ENCODE data around the gene SENP1. TPM values are rescaled to one million over a fixed set of nuclear protein-coding genes. Genes with fewer than 3 reads are reported as not detected.

Gene SENP1
- total RNA-seq, 1 donor from 2014 or later: 24.2 TPM

DNA sequence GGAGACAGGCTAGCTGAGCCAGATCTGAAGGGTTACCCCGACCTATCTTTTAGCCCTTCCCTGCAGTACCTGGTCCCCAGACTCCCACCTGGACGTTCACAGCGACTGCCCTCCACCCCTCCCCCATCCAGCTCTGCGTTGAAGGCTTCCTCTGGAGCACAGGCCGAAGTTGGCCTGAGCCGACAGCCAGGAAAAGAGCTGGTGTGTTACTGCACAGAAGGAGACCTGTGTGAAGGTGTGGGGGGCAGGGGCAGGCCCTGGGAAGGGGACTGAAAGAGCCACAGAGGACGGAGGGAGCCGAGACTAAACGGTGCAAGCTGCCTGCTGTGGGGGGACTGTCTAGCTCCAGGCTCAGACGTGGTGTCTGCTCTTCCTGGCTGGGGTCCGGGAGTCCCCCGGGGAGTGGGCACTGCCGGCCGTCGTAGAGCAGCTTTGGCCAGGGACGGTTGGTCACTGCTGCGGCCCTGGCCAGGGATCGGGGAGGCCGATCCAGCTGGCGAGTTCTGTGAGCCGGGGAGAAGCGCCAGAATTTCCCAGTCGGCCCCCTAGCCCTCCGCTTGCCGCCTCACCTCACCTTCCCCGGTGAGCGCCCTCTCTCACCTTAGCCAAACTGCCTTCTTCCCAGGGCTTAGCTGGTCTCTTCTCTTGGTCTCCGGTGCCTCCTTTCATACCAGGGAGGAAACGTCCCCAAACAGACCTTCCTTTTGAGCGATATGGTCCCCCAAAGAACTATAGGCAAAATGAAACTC lies 100.7 kb downstream of the SENP1 start:
- H3K36me3 Mint-ChIP-seq (ENCODE audit: unreplicated experiment): peaks cover 9% of the 10 kb centered on the region
- H3K27ac Mint-ChIP-seq (ENCODE audit: unreplicated experiment): no peak overlapping the region
- peaks cover 27% of the 10 kb centered on the region for H3K27me3 Mint-ChIP-seq (ENCODE audit: unreplicated experiment)
- H3K9me3 Mint-ChIP-seq (ENCODE audit: unreplicated experiment): peaks cover 7% of the 10 kb centered on the region
- DNase-seq: no peak
- peaks cover 16% of the 10 kb centered on the region for H3K4me1 Mint-ChIP-seq (ENCODE audit: low read depth, unreplicated experiment)
- peak overlapping the region; percentile 43 for H3K4me3 Mint-ChIP-seq (ENCODE audit: unreplicated experiment)
- TF ChIP-seq, protein P1, sequence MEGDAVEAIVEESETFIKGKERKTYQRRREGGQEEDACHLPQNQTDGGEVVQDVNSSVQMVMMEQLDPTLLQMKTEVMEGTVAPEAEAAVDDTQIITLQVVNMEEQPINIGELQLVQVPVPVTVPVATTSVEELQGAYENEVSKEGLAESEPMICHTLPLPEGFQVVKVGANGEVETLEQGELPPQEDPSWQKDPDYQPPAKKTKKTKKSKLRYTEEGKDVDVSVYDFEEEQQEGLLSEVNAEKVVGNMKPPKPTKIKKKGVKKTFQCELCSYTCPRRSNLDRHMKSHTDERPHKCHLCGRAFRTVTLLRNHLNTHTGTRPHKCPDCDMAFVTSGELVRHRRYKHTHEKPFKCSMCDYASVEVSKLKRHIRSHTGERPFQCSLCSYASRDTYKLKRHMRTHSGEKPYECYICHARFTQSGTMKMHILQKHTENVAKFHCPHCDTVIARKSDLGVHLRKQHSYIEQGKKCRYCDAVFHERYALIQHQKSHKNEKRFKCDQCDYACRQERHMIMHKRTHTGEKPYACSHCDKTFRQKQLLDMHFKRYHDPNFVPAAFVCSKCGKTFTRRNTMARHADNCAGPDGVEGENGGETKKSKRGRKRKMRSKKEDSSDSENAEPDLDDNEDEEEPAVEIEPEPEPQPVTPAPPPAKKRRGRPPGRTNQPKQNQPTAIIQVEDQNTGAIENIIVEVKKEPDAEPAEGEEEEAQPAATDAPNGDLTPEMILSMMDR (IDR thresholded peaks at IDR 0.05; ENCODE audit: partially characterized antibody, unreplicated experiment): no peak

DNA sequence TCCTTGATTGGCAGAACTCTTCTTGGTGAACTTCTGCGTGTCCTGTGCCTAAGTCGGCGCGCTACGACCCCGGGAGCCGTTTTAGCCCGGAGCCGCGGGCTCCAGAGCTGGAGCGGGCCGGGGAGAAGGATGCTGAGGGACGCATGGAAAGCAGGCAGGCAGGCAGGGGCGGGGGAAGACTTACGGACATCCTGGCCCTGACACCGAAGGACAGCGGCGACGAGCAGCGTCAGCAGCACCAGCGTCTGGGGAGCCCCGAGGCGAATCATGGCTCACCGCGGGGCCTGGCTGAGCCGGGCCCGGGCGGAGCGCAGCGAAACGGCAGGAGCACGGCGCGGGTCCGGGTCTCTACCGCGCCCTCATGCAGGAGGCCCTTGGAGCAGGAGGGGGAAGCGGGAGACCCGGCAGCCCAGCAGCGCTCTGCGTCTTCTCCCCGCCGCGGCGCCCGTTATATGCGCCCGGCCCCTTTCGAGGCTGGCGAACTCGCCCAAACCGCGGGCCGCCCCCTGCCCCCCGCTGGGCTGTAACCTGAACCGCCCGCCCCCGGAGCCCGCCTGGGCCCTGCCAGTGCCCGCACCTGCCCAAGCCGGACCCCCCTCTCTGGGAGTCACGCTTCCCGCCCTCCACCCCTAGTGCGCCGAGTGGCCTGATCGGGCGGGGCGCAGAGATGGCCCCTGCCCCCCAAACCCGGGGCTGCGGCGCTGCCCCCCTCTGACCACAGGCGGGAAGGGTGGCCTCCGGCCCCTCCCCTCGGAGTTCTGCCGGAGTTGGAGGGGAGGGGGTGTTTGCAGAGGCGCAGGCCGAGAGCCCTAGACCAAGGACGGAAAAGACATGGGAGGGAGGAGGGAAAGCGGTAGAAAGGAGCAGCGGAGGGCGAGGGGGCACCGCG lies 101.6 kb downstream of the SENP1 start, which contains the start of gene COL2A1:
COL2A1 (minus strand) TSS at position 424 of the 889 bp plus-strand sequence; CDS start at position 269, 155 bp downstream.
- Mint-ChIP-seq H3K4me1 (ENCODE audit: low read depth, unreplicated experiment) (peaks cover 16% of the 10 kb centered on the region), H3K9me3 (ENCODE audit: unreplicated experiment) (peaks cover 5% of the 10 kb centered on the region), H3K36me3 (ENCODE audit: unreplicated experiment) (peaks cover 4% of the 10 kb centered on the region), H3K27me3 (ENCODE audit: unreplicated experiment) (peaks cover 27% of the 10 kb centered on the region), H3K27ac (ENCODE audit: unreplicated experiment) (no peak within 1 kb of the TSS), H3K4me3 (ENCODE audit: unreplicated experiment) (peak within 1 kb of the TSS; percentile 94)
- peak; percentile 53 for DNase-seq
- TF ChIP-seq, protein P1 (IDR thresholded peaks at IDR 0.05; ENCODE audit: partially characterized antibody, unreplicated experiment): no peak

DNA sequence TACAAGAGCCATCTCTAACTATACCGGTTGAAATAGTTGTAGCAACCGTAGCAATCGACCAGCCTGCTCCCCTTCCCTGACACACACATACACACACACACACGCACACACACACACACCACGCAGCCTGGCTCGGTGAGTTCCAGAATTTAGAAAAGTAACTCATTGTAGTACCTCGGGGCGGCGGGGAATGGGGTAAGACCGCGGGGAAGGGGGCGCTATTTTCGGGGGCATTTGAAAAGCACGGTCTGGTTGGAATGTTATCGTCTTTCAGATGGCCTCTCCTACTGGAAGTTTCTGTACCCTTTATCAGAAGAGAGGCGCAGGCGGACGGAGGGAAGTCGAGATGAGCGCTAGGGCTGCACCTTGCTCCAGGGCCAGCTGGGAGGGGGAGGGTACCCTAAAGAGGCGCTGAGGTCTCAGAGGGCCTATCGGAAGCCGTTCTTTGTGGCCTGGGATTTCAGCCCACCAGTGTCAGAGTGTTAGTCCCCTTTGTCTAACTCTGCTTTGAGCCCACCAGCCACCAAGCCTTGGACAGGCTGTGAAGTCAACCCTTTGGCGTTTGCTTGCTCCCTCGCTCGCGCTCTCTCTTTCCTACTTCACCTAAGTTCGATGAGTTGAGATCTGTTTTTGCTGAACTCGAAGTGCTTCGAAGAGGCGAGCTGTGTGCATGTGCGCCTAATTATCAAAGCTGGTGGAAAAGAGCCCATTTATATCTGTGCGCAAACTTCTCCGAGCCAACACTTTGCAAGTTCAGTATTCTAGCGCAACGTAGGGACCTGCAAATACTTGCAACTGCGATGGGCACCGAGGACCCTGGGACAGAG lies 102.4 kb downstream of the SENP1 start:
- Mint-ChIP-seq H3K4me1 (ENCODE audit: low read depth, unreplicated experiment) (peaks cover 16% of the 10 kb centered on the region), H3K9me3 (ENCODE audit: unreplicated experiment) (peaks cover 5% of the 10 kb centered on the region), H3K36me3 (ENCODE audit: unreplicated experiment) (peaks cover 4% of the 10 kb centered on the region), H3K4me3 (ENCODE audit: unreplicated experiment) (peak overlapping the region; percentile 94), H3K27ac (ENCODE audit: unreplicated experiment) (no peak overlapping the region), H3K27me3 (ENCODE audit: unreplicated experiment) (peaks cover 29% of the 10 kb centered on the region)
- no peak for DNase-seq
- TF ChIP-seq, protein P1 (IDR thresholded peaks at IDR 0.05; ENCODE audit: partially characterized antibody, unreplicated experiment): no peak

DNA sequence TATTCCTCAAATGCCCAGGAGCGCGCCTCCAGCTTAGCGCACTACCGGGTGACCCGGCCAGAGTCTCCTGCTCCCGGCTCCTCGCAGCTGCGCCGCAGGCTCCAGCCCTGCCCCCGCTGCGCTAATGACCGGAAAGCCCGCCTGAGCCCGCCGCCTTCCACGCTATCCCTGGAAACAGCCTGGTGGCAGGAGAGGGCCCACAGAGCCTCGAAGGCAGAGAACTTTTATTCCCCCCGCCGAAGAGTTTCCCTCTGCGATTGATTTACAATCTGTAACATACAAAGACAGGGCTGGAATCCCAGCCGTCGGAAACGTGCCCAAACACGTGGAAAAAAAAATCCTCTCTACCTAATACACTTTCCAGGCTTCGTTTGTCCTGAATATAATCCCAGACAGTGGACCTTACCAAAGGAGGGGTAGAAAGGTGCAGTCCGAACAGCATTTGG lies 103.1 kb downstream of the SENP1 start:
- Mint-ChIP-seq H3K27ac (ENCODE audit: unreplicated experiment) (no peak overlapping the region), H3K9me3 (ENCODE audit: unreplicated experiment) (peaks cover 5% of the 10 kb centered on the region), H3K4me3 (ENCODE audit: unreplicated experiment) (peak overlapping the region; percentile 94), H3K4me1 (ENCODE audit: low read depth, unreplicated experiment) (peaks cover 16% of the 10 kb centered on the region), H3K27me3 (ENCODE audit: unreplicated experiment) (peaks cover 27% of the 10 kb centered on the region), H3K36me3 (ENCODE audit: unreplicated experiment) (peaks cover 4% of the 10 kb centered on the region)
- TF ChIP-seq, protein P1 (IDR thresholded peaks at IDR 0.05; ENCODE audit: partially characterized antibody, unreplicated experiment): no peak
- peak; percentile 77 for DNase-seq
